ENCODE measurements around the gene PTPN1.

DNA sequence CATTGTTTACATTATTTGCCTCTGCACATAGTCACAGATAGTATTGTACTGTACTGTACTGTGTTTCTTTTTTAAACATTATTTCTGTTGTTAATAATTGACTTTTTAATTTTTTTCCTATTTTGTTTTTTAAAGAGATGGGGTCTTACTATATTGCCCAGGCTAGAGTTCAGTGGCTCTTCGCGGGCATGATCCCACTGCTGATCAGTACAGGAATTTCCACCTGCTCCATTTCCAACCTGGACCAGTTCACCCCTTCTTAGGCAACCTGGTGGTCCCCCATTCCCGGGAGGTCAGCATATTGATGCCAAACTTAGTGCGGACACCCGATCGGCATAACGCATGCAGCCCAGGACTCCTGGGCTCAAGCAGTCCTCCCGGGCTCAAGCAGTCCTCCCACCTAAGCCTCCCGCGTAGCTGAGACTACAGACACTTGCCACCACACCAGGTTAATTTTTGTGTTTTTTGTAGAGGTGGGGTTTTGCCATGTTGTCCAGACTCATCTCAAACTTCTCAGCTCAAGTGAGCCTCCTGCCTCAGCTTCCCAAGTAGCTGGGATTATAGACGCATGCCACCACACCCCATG lies 47.5 kb downstream of the PTPN1 start:
- TF ChIP-seq, protein P1, sequence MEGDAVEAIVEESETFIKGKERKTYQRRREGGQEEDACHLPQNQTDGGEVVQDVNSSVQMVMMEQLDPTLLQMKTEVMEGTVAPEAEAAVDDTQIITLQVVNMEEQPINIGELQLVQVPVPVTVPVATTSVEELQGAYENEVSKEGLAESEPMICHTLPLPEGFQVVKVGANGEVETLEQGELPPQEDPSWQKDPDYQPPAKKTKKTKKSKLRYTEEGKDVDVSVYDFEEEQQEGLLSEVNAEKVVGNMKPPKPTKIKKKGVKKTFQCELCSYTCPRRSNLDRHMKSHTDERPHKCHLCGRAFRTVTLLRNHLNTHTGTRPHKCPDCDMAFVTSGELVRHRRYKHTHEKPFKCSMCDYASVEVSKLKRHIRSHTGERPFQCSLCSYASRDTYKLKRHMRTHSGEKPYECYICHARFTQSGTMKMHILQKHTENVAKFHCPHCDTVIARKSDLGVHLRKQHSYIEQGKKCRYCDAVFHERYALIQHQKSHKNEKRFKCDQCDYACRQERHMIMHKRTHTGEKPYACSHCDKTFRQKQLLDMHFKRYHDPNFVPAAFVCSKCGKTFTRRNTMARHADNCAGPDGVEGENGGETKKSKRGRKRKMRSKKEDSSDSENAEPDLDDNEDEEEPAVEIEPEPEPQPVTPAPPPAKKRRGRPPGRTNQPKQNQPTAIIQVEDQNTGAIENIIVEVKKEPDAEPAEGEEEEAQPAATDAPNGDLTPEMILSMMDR (conservative IDR thresholded peaks at IDR 0.05 in 1 of 2, IDR thresholded peaks at IDR 0.05 in 1 of 2; ENCODE audit: low read depth in 1 of 2, low read length in 2 of 2), result no peak
- TF ChIP-seq EZH2 (IDR thresholded peaks at IDR 0.05; ENCODE audit: low read length, missing control alignments), result no peak
